Duodenal mucosa (tissue), 2 donors: ENCODE measurements around the gene KCTD14.
A peak's percentile ranks its signal among the peaks of the same experiment; 100 is the strongest.

Experiments used
- H3K27ac ChIP-seq: one replicate; pipeline ENCODE4 v1.7.0; 2013; ENCODE audit warnings: low read depth, low read length
- H3K27me3 ChIP-seq, 2 donors: one replicate each; pipeline ENCODE4 v1.7.0; 2013; ENCODE audit warnings: low read length in 2 of 2, control low read depth in 1 of 2; ENCODE audit not compliant: insufficient read depth in 2 of 2, control insufficient read depth in 1 of 2
- H3K36me3 ChIP-seq, 2 donors: one replicate each; pipeline ENCODE4 v1.7.0; 2013; ENCODE audit warnings: low read length in 2 of 2, control low read depth in 1 of 2; ENCODE audit not compliant: insufficient read depth in 2 of 2, control insufficient read depth in 1 of 2
- H3K4me1 ChIP-seq, 2 donors: one replicate each; pipeline ENCODE4 v1.7.0; 2013; ENCODE audit warnings: low read length in 2 of 2, control low read depth in 1 of 2; ENCODE audit not compliant: insufficient read depth in 2 of 2, control insufficient read depth in 1 of 2
- H3K4me3 ChIP-seq, 2 donors: one replicate each; pipeline ENCODE4 v1.7.0; 2013; ENCODE audit warnings: low read length in 2 of 2, low read depth in 1 of 2
- H3K9ac ChIP-seq, 2 donors: one replicate each; pipeline ENCODE4 v1.7.0; 2013; ENCODE audit warnings: low read length in 2 of 2, low read depth in 1 of 2
- H3K9me3 ChIP-seq, 2 donors: one replicate each; pipeline ENCODE4 v1.7.0; 2013; ENCODE audit warnings: low read length in 2 of 2, control low read depth in 1 of 2; ENCODE audit not compliant: control insufficient read depth in 1 of 2

KCTD14 gene, protein sequence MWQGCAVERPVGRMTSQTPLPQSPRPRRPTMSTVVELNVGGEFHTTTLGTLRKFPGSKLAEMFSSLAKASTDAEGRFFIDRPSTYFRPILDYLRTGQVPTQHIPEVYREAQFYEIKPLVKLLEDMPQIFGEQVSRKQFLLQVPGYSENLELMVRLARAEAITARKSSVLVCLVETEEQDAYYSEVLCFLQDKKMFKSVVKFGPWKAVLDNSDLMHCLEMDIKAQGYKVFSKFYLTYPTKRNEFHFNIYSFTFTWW

DNA sequence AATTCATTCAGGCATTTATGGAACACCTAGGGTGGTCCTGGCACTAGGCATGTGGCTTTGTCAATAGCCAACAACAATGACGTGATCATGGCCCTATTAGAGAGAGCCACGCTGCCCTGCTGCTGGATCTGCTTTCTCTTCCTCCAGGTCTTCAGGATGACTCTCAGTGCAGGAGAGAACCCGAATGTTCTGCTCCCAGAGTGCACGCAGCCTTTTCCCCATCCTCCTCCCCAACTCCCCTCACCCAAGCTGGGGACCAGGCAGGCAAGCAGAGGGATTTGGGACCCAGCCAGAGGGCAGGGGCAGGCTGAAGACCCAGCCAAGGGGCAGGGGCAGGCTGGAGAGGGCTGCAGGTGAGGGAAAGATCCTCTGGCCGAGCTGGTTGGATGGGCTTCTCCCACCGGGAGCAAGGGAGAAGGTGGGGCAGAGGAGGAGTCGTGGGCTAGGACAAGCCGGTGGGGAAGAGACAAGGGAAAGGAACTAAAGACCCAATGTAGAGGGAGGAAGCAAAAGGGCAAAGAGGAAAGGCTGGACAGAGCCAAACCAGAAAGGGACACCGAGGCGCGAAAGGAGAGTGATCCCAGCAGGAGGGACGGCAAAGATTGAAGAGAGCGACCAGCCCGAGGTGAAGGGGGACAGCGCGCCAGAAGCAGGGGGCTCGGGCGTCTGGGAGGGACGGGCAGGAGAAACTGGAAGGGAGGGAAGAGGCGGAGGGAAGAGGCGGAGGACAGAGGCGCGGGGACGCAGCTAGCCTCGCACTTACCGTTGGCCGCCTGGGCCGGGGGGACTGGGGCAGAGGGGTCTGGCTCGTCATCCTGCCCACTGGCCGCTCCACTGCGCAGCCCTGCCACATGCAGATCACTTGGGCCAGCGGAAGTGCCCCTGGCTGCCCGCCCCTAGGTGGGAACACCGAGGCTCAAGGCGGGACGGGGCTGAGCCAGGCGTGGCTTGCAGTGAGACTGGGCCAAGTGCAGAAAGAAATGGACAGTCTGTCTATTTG is at the start of gene KCTD14:
Gene KCTD14 (minus strand): TSS at position 880 of the 1,000 bp plus-strand sequence. CDS start 27 bp downstream, at position 853.
- Histone ChIP-seq H3K9me3 (no peaks in the 10 kb centered on the region), H3K27me3 (no peaks in the 10 kb centered on the region), H3K27ac (peak within 1 kb of the TSS; percentile 46), H3K4me1 (peaks cover 0 to 8% of the 10 kb centered on the region in 2 donors), H3K36me3 (no peaks in the 10 kb centered on the region), H3K9ac (peak within 1 kb of the TSS; percentile 76 to 77), H3K4me3 (peak within 1 kb of the TSS; percentile 82 to 84)

GRCh38 chr11:78072455-78072854 is 49.4 kb upstream of the KCTD14 start:
- Histone ChIP-seq H3K9ac (no peak overlapping the region), H3K27ac (no peak overlapping the region), H3K27me3 (no peaks in the 10 kb centered on the region), H3K4me1 (peaks cover 23 to 34% of the 10 kb centered on the region in 2 donors), H3K9me3 (no peaks in the 10 kb centered on the region), H3K4me3 (no peak overlapping the region), H3K36me3 (peaks cover 21 to 50% of the 10 kb centered on the region in 2 donors)

DNA sequence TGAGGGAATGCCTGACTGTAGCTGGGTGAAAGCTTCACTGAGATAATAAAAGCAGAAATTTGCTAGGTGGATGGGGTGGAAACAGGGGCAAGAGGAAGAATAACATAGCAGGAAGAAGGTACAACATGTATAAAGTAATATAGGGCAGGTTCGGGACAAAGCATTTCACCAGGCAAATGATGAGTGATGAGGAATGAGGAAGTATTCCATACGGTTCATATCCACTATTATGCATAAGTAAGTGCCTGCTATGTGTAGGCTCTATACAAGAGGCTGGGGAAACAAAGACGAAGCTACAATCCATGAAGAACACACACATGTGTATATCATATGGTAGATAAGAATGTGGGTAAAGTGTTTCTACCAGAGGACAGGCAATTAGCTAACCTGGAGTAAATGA is 48.6 kb upstream of the KCTD14 start:
- Histone ChIP-seq H3K4me1 (peaks cover 16 to 27% of the 10 kb centered on the region in 2 donors), H3K4me3 (no peak overlapping the region), H3K36me3 (peaks cover 24 to 52% of the 10 kb centered on the region in 2 donors), H3K27me3 (no peaks in the 10 kb centered on the region), H3K9me3 (no peaks in the 10 kb centered on the region), H3K9ac (no peak overlapping the region), H3K27ac (no peak overlapping the region)

DNA sequence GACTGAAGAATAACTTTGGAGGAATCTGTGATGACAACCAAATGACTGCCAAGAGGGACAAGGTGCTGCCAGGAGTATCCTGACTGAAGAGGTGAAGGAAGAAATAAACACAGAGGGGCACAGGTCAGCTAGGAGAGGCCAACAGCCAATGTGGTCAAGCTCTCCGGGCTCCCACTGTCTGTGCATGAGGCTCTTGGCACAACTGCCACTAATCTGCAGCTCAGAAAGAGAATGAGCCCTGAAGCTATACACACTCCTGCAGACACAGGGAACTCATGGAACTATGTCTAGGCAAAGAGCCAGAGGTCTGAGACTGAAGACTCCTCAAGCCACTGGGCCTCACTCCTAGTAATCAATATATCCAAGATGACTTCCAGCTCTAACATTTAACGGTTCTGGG is 47.5 kb upstream of the KCTD14 start:
- Histone ChIP-seq H3K27ac (no peak overlapping the region), H3K27me3 (no peaks in the 10 kb centered on the region), H3K4me3 (no peak overlapping the region), H3K9ac (no peak overlapping the region), H3K9me3 (no peaks in the 10 kb centered on the region), H3K4me1 (peaks cover 7 to 20% of the 10 kb centered on the region in 2 donors), H3K36me3 (peaks cover 24 to 52% of the 10 kb centered on the region in 2 donors)

DNA sequence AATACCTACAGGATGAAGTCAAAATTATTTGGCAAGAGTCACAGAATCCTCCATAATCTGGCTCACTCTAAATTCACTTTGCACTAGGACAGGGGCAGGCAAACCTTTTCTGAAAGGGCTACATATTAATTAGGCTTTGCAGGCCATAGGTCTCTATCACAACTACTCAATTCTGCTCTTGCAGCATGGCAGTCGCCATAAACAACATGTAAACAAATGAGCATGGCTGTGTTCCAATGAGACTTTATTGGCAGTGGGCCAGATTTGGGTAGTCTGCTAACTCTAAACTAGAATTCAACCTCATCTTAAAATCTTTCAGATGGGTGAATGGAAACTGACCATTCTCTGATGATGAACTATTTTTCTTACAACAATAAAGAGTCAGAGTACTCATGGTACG is 46.4 kb upstream of the KCTD14 start:
- Histone ChIP-seq H3K4me1 (peaks cover 0 to 16% of the 10 kb centered on the region in 2 donors), H3K36me3 (peaks cover 24 to 52% of the 10 kb centered on the region in 2 donors), H3K9ac (no peak overlapping the region), H3K27me3 (no peaks in the 10 kb centered on the region), H3K27ac (no peak overlapping the region), H3K9me3 (no peaks in the 10 kb centered on the region), H3K4me3 (no peak overlapping the region)

GRCh38 chr11:78067704-78068103 is 44.6 kb upstream of the KCTD14 start:
- H3K9me3 ChIP-seq = no peaks in the 10 kb centered on the region
- H3K27ac ChIP-seq = no peak overlapping the region
- peaks cover 0 to 11% of the 10 kb centered on the region in 2 donors for H3K4me1 ChIP-seq
- H3K27me3 ChIP-seq = no peaks in the 10 kb centered on the region
- H3K9ac ChIP-seq = no peak overlapping the region
- H3K4me3 ChIP-seq = no peak overlapping the region
- peaks cover 24 to 47% of the 10 kb centered on the region in 2 donors for H3K36me3 ChIP-seq

- no peaks in the 10 kb centered on the region for H3K9me3 ChIP-seq
- peaks cover 20 to 36% of the 10 kb centered on the region in 2 donors for H3K36me3 ChIP-seq
- H3K27ac ChIP-seq = no peak overlapping the region
- H3K9ac ChIP-seq = no peak overlapping the region
- peaks cover 0 to 6% of the 10 kb centered on the region in 2 donors for H3K4me1 ChIP-seq
- H3K27me3 ChIP-seq = no peaks in the 10 kb centered on the region
- H3K4me3 ChIP-seq = no peak overlapping the region
Measured at GRCh38 chr11:78066471-78066870, 43.4 kb upstream of the KCTD14 start.

DNA sequence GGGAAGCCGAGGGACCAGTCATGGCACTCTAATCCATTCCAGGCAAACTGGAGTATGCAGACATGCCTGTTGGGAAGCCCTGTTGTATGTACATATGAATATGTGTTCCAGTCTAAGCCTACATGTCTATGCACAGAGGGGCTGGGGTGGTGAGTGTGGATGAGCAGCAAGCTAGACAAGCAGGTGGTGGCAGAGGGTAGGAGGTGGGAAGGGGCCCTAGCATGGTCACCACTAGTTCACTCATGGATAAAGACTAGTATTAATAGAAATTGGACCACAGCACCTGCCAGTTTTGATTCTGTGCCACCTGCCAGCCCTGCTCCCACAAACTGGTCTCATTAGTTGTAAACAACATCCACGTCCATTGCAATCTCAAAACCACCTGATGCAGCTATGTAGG is 42.1 kb upstream of the KCTD14 start:
- Histone ChIP-seq H3K27me3 (no peaks in the 10 kb centered on the region), H3K27ac (no peak overlapping the region), H3K9ac (no peak overlapping the region), H3K9me3 (no peaks in the 10 kb centered on the region), H3K4me1 (peaks cover 0 to 6% of the 10 kb centered on the region in 2 donors), H3K36me3 (peaks cover 14 to 24% of the 10 kb centered on the region in 2 donors), H3K4me3 (no peak overlapping the region)

GRCh38 chr11:78063440-78064181 is 40.5 kb upstream of the KCTD14 start, which contains the start of gene THRSP:
TSS of gene THRSP (plus strand) at chr11:78063861. CDS start at chr11:78063882, 21 bp downstream.
- Histone ChIP-seq H3K9me3 (no peaks in the 10 kb centered on the region), H3K27me3 (no peaks in the 10 kb centered on the region), H3K27ac (no peak within 1 kb of the TSS), H3K4me3 (no peak within 1 kb of the TSS), H3K36me3 (peaks cover 6 to 8% of the 10 kb centered on the region in 2 donors), H3K4me1 (no peaks in the 10 kb centered on the region), H3K9ac (no peak within 1 kb of the TSS)
